Lung (tissue), 12 donors: ENCODE results near the gene FADS3. TPM values are rescaled to one million over a fixed set of nuclear protein-coding genes. Genes with fewer than 3 reads are reported as not detected.

Experiments used
- ATAC-seq: fragments of 200-7000 bp; cut with Tn5 transposase; one replicate; pipeline ENCODE4 v1.9.1; 2020; ENCODE audit warnings: moderate number of reproducible peaks; ENCODE audit not compliant: insufficient read depth, low FRiP score
- DNase-seq, 3 donors: peaks; one replicate each; pipeline ENCODE4 v3.0.0-alpha.2; 2013 to 2017
- H3K27ac ChIP-seq, 2 donors: one replicate each; pipeline ENCODE4 v1.5.1; 2013; ENCODE audit warnings: mild to moderate bottlenecking in 2 of 2, moderate library complexity in 2 of 2, control low read depth in 1 of 2, inconsistent platforms in 1 of 2, low read depth in 1 of 2, low read length in 1 of 2
- H3K27me3 ChIP-seq, 3 donors: one replicate each; pipeline ENCODE4 v1.5.1; 2013; ENCODE audit warnings: low read length in 2 of 3; ENCODE audit not compliant: control insufficient read depth in 3 of 3, insufficient read depth in 3 of 3
- H3K36me3 ChIP-seq, 4 donors: one replicate each; pipeline ENCODE4 v1.5.1; 2013; ENCODE audit warnings: low read length in 4 of 4, mild to moderate bottlenecking in 1 of 4, moderate library complexity in 1 of 4; ENCODE audit not compliant: control insufficient read depth in 4 of 4, insufficient read depth in 4 of 4
- H3K4me1 ChIP-seq, 5 donors: one replicate each; pipeline ENCODE4 v1.5.1; 2013; ENCODE audit warnings: low read length in 5 of 5, mild to moderate bottlenecking in 2 of 5, moderate library complexity in 1 of 5; ENCODE audit not compliant: control insufficient read depth in 5 of 5, insufficient read depth in 5 of 5
- H3K4me3 ChIP-seq: one replicate; pipeline ENCODE4 v1.5.1; 2013; ENCODE audit warnings: mild to moderate bottlenecking, control low read depth, moderate library complexity
- H3K9ac ChIP-seq, 2 donors: one replicate each; pipeline ENCODE4 v1.5.1; 2013; ENCODE audit warnings: low read length in 2 of 2, control low read depth in 1 of 2; ENCODE audit not compliant: insufficient read depth in 1 of 2
- H3K9me3 ChIP-seq, 4 donors: one replicate each; pipeline ENCODE4 v1.5.1; 2013; ENCODE audit warnings: low read length in 3 of 4, mild to moderate bottlenecking in 1 of 4, moderate library complexity in 1 of 4; ENCODE audit not compliant: control insufficient read depth in 4 of 4, insufficient read depth in 3 of 4
- CTCF ChIP-seq: IDR thresholded peaks from 2 replicates; pipeline ENCODE4 v1.5.1; 2012; ENCODE audit warnings: mild to moderate bottlenecking; ENCODE audit errors: control extremely low read depth, extremely low read depth
- WGBS, 2 donors: extraction: QIAGEN DNeasy Blood & Tissue Kit; methylation state at CpG; one replicate each; pipeline ENCODE4 v1.1.7; 2013; 5-methylcytosine and 5-hydroxymethylcytosine counted together
- polyA plus RNA-seq, 2 donors: library from polyadenylated mRNA; stranded (reverse); fragments of 200-250 nt; gene quantifications; one replicate each; pipeline ENCODE4 v1.2.1, GENCODE V29; 2013
- total RNA-seq, 2 donors: library from RNA; depleted of rRNA in 1 of 2; stranded (reverse); fragments of >200 nt in 1 of 2; gene quantifications; one replicate each; pipeline ENCODE4 v1.2.1, GENCODE V29; 2014 to 2021
- donor health status: control.
- donor health status: control.
- donor health status: Bipolar disorder and iron deficiency.
- donor health status: healthy.
- donor health status: DM: yes; HTN: yes; CAD: no.

The FADS3 gene
- total and polyA plus RNA-seq, 4 donors = 12.3 to 64.8 (median 54.5) TPM

DNA sequence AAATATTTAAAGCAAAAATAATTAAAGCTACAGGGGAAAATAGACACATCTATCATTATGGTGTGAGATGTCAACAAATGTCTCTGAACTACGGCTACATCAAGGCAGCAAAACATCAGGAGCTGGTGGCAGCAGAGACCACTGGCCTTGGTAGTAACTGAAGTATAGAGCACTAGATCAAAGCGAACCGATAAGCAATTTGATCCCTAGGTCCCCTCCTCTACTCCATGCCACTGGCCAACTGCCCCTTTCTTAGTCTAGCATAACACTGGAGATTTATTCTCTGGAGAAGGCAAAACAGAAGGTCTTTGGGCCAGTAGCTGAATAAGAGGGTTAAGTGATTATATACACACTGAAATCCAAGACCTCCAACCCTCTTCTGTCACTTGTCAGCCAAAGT, 39.6 kb upstream of the FADS3 start:
- TF ChIP-seq CTCF = no peak
- 84 to 89% methylated on average over 3 of the region's 3 CpGs for WGBS, 2 donors
- no peak for DNase-seq

GRCh38 chr11:61928606-61929005, 37.3 kb upstream of the FADS3 start:
- H3K9ac ChIP-seq = no peak overlapping the region
- no peak for TF ChIP-seq CTCF
- peaks cover 0 to 6% (median 3%) of the 10 kb centered on the region in 5 donors for H3K4me1 ChIP-seq
- DNase-seq (no peak), ATAC-seq (no peak)
- H3K9me3 ChIP-seq = no peaks in the 10 kb centered on the region
- H3K27ac ChIP-seq = no peak overlapping the region
- no peaks in the 10 kb centered on the region for H3K27me3 ChIP-seq
- no peak overlapping the region for H3K4me3 ChIP-seq
- H3K36me3 ChIP-seq = no peaks in the 10 kb centered on the region

More for the DNA sequence above, 39.6 kb upstream of the FADS3 start:
- H3K36me3 ChIP-seq = no peaks in the 10 kb centered on the region
- no peak for ATAC-seq
- no peak overlapping the region for H3K27ac ChIP-seq
- H3K9me3 ChIP-seq = no peaks in the 10 kb centered on the region
- no peaks in the 10 kb centered on the region for H3K4me1 ChIP-seq
- no peak overlapping the region for H3K4me3 ChIP-seq
- H3K9ac ChIP-seq = no peak overlapping the region
- no peaks in the 10 kb centered on the region for H3K27me3 ChIP-seq

GRCh38 chr11:61927501-61927900, 36.2 kb upstream of the FADS3 start:
- no peaks in the 10 kb centered on the region for H3K27me3 ChIP-seq
- no peak for DNase-seq
- TF ChIP-seq CTCF = no peak
- peaks cover 0 to 17% (median 14%) of the 10 kb centered on the region in 5 donors for H3K4me1 ChIP-seq
- H3K27ac ChIP-seq = no peak overlapping the region
- no peak overlapping the region for H3K4me3 ChIP-seq
- H3K9ac ChIP-seq = no peak overlapping the region
- 91 to 96% methylated on average over 1 of the region's 1 CpG for WGBS, 2 donors
- no peaks in the 10 kb centered on the region for H3K9me3 ChIP-seq
- ATAC-seq = no peak
- H3K36me3 ChIP-seq = no peaks in the 10 kb centered on the region

- H3K4me1 ChIP-seq = peaks cover 0 to 19% (median 14%) of the 10 kb centered on the region in 5 donors
- TF ChIP-seq CTCF = no peak
- no peaks in the 10 kb centered on the region for H3K27me3 ChIP-seq
- DNase-seq = no peak
- no peak overlapping the region for H3K9ac ChIP-seq
- 94 to 96% methylated on average over 3 of the region's 3 CpGs for WGBS, 2 donors
- H3K27ac ChIP-seq = no peak overlapping the region
- H3K9me3 ChIP-seq = no peaks in the 10 kb centered on the region
- no peak overlapping the region for H3K4me3 ChIP-seq
- no peak for ATAC-seq
- H3K36me3 ChIP-seq = no peaks in the 10 kb centered on the region
Observed at GRCh38 chr11:61926235-61926634, 34.9 kb upstream of the FADS3 start.
